DMS79 treated with DMSO at 0.1 percent for 48 hours (cell line): Measurements from ENCODE around the gene ZMAT1.
"Not testable (repeated sequence)": the region's sequence is repeated elsewhere in the genome, so short reads cannot be mapped to it uniquely, and the experiment has no call there.

Source experiments
- DNase-seq: peaks from one replicate; lab custom pipeline; 2025; lab: John Stamatoyannopoulos, UW

ZMAT1 gene

GRCh38 chrX:101931488-101932248 lies at the start of gene ZMAT1:
ZMAT1 (minus strand) TSS chrX:101932027; CDS start chrX:101932008, 19 bp downstream.
- DNase-seq: peak; percentile 52

DNA sequence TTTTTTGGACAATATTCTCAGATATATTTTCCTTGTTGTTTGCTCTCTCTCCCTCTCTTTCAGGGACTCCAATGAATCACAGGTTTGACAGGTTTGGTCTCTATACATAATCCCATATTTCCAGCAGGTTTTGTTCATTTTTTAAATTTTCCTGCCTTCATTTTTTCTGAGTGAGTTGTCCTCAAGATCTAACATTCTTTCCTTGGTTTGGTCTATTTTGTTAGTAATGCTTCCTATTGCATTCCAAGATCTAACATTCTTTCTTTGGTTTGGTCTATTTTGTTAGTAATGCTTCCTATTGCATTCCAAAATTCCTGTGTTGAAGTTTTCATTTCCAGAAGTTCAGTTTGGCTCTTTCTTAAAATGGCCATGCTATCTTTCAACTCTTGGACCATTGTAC lies 45.3 kb upstream of the ZMAT1 start:
- DNase-seq: no peak

DNA sequence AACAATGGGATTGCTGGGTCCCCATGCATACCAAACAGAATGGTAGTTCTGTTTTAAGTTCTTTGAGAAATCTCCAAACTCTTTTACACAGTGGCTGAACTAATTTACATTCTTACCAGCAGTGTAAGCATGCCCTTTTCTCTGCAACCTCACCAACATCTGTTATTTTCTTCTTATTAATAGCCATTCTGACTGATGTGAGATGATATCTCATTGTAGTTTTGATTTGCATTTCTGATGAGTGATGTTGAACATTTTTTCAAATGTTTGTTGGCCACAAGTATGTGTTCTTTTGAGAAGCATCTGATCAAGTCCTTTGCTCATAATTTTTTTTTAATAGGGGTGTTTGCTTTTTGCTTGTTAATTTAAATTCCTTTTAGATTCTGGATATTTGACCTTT lies 41.2 kb upstream of the ZMAT1 start:
- no peak for DNase-seq

GRCh38 chrX:101964923-101965539 lies 33.2 kb upstream of the ZMAT1 start:
- not testable (repeated sequence) for DNase-seq

GRCh38 chrX:101958139-101958538 lies 26.3 kb upstream of the ZMAT1 start:
- no peak for DNase-seq

DNA sequence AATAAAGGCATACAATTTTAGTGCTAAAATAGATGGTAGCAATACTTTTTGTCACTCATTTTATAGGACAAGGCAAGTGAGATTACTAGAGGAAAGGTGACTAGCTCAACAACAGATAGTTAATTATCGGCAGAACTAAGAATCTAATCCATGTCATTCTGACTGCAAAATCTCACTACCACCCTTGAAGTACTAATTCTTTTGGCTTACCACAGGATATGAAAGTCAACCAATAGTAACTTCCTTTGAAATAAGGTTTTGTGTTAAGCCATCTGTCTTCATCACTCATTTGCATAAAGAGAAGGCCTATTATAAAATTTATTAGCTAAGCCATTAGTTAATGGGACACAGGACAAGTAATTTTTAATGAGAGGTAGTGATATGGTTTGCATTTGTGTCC lies 25.3 kb upstream of the ZMAT1 start:
- no peak for DNase-seq

DNA sequence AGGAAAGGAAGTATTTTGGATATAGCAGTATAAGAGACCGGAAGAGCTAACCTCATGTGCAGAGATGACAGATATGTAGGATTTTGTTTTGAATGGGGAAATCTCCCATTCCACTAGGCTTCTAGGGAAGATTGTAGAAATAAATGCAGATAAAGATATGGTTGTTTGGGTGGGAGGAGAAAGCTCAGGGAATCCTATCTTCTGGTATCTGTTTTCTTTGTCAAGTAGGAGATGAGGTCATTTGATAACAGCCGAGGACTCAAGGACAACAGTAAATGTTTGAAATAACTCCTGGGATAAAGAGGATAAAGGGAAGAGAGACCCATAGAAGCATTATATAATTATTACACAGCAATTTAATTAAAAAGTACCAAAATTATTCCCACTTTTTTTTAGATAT lies 24.7 kb upstream of the ZMAT1 start:
- DNase-seq: no peak

- DNase-seq: no peak
Observed at GRCh38 chrX:101950581-101950980, 18.8 kb upstream of the ZMAT1 start.

- no peak for DNase-seq
Observed at GRCh38 chrX:101932249-101932570, 383 bp upstream of the ZMAT1 start.

- no peak for DNase-seq
Observed at GRCh38 chrX:101931136-101931487, 715 bp downstream of the ZMAT1 start.

- DNase-seq: no peak
Observed at GRCh38 chrX:101925733-101926132, 6.1 kb downstream of the ZMAT1 start.

- DNase-seq: no peak
Observed at GRCh38 chrX:101918751-101919150, 13.1 kb downstream of the ZMAT1 start.

DNA sequence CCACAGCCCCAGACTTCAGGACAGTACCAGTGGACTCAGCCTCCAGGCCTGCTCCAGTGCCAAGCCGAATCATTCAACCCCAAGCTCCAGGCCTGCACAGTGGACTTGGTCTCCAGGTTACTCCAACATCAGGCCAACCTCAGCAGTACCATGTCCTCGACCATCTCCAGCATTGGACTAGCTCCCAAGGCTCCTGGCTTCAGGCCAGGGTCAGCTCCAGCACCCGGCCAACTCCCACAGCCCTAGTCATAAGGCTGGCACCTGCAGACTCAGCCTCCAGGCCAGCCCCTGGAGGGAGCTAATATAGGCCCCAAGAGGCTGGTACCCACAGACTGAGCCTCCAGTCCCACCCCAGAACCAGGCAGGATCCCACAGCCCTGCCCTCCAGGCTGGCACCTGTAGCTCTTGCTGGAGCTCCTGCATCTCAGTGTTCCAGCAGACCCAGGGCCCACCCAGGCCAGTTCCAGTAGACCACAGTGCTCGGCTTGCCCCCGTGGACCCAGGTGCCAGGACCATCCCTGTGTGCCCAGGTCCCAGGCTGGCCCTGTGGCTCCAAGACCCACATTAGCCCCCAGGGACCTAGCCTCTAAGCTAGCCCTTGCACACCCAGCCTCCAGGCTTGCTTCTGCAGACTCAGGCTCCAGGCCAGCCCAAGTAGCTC lies 25.6 kb downstream of the ZMAT1 start:
- DNase-seq: no peak

GRCh38 chrX:101904996-101905395 lies 26.8 kb downstream of the ZMAT1 start:
- DNase-seq: no peak
